GM23338 (cell line): ENCODE data around the gene KIAA1217. TPM values are rescaled to one million over a fixed set of nuclear protein-coding genes. Genes with fewer than 3 reads are reported as not detected.
A peak's percentile ranks its signal among the peaks of the same experiment; 100 is the strongest.

Experiments
- ATAC-seq: fragments of 200-7000 bp; cut with Tn5 transposase; 3 replicates; pipeline ENCODE4 v1.9.1; 2020
- DNase-seq: peaks from one replicate; pipeline ENCODE4 v3.0.0-alpha.2; 2015; ENCODE audit warnings: low spot score
- H2AFZ ChIP-seq: fragments of 200-600 bp; sonication (generic); 2 replicates; pipeline ENCODE4 v1.8.0; 2016; ENCODE audit warnings: antibody characterized with exemption, mild to moderate bottlenecking, moderate library complexity
- H3F3A ChIP-seq: fragments of 200-600 bp; sonication (generic); replicated peaks from 2 replicates; pipeline ENCODE4 v1.8.0; 2017; ENCODE audit warnings: antibody characterized with exemption, mixed run types, low read depth
- H3K27ac ChIP-seq: fragments of 200-600 bp; sonication (generic); 2 replicates; pipeline ENCODE4 v1.6.1; 2016; ENCODE audit warnings: low read depth
- H3K27me3 ChIP-seq: fragments of 200-600 bp; sonication (generic); 2 replicates; pipeline ENCODE4 v1.8.0; 2016; ENCODE audit warnings: mild to moderate bottlenecking, mixed run types, moderate library complexity; ENCODE audit not compliant: insufficient read depth
- H3K36me3 ChIP-seq: fragments of 200-600 bp; sonication (generic); 2 replicates; pipeline ENCODE4 v1.8.0; 2016; ENCODE audit warnings: mild to moderate bottlenecking; ENCODE audit not compliant: insufficient read depth
- H3K4me1 ChIP-seq: fragments of 200-600 bp; sonication (generic); 2 replicates; pipeline ENCODE4 v1.8.0; 2016; ENCODE audit warnings: mild to moderate bottlenecking, moderate library complexity; ENCODE audit not compliant: insufficient read depth
- H3K4me2 ChIP-seq: fragments of 200-600 bp; sonication (generic); 2 replicates; pipeline ENCODE4 v1.7.1; 2017; ENCODE audit warnings: mixed run types
- H3K4me3 ChIP-seq: fragments of 200-600 bp; sonication (generic); 2 replicates; pipeline ENCODE4 v1.6.1; 2016; ENCODE audit warnings: mixed run types
- H3K79me2 ChIP-seq: fragments of 200-600 bp; sonication (generic); replicated peaks from 2 replicates; pipeline ENCODE4 v1.8.0; 2017; ENCODE audit warnings: mild to moderate bottlenecking; ENCODE audit not compliant: insufficient read depth
- H3K9me2 ChIP-seq: fragments of 200-600 bp; sonication (generic); 2 replicates; pipeline ENCODE4 v1.8.0; 2017; ENCODE audit not compliant: insufficient read depth
- H4K20me1 ChIP-seq: fragments of 200-600 bp; sonication (generic); replicated peaks from 2 replicates; pipeline ENCODE4 v1.8.0; 2017; ENCODE audit warnings: mild to moderate bottlenecking; ENCODE audit not compliant: insufficient read depth
- H3K27ac Mint-ChIP-seq: 2 replicates; pipeline ENCODE4 v1.8.0; 2020; ENCODE audit warnings: inconsistent platforms, mild to moderate bottlenecking, moderate library complexity, mixed read lengths
- H3K27me3 Mint-ChIP-seq: 3 replicates; pipeline ENCODE4 v1.8.0; 2022; ENCODE audit warnings: low read depth, mild to moderate bottlenecking, moderate library complexity, mixed read lengths, inconsistent platforms; ENCODE audit not compliant: insufficient read depth, poor library complexity
- H3K36me3 Mint-ChIP-seq: 3 replicates; pipeline ENCODE4 v1.8.0; 2021; ENCODE audit warnings: low read depth, mild to moderate bottlenecking, inconsistent platforms, moderate library complexity, mixed read lengths
- H3K4me1 Mint-ChIP-seq: 3 replicates; pipeline ENCODE4 v1.8.0; 2020; ENCODE audit warnings: mild to moderate bottlenecking, inconsistent platforms, mixed read lengths
- H3K4me3 Mint-ChIP-seq: 3 replicates; pipeline ENCODE4 v1.8.0; 2021; ENCODE audit warnings: moderate library complexity, mild to moderate bottlenecking, inconsistent platforms, mixed read lengths
- H3K9me3 Mint-ChIP-seq: 3 replicates; pipeline ENCODE4 v1.8.0; 2020; ENCODE audit warnings: moderate library complexity, mild to moderate bottlenecking, inconsistent platforms, mixed read lengths
- CREB1 ChIP-seq: fragments of 250-450 bp; sonication (Bioruptor Pico); IDR thresholded peaks from 2 replicates; pipeline ENCODE4 v1.5.0; 2020; ENCODE audit warnings: low read depth, mild to moderate bottlenecking, moderate library complexity
- EZH2 ChIP-seq: fragments of 200-600 bp; sonication (generic); IDR thresholded peaks from one replicate; pipeline ENCODE4 v1.8.0; 2017; ENCODE audit warnings: antibody characterized with exemption, mild to moderate bottlenecking, low read depth; ENCODE audit not compliant: unreplicated experiment
- EZH2phosphoT487 ChIP-seq: fragments of 200-600 bp; sonication (generic); IDR thresholded peaks from one replicate; pipeline ENCODE4 v1.8.1; 2018; ENCODE audit warnings: antibody characterized with exemption; ENCODE audit not compliant: unreplicated experiment
- JUNB ChIP-seq: IDR thresholded peaks from one replicate; pipeline ENCODE4 v1.6.1; 2016; ENCODE audit warnings: antibody characterized with exemption; ENCODE audit not compliant: unreplicated experiment
- NANOG ChIP-seq: IDR thresholded peaks from 2 replicates; pipeline ENCODE4 v1.6.1; 2016; ENCODE audit warnings: antibody characterized with exemption, borderline replicate concordance
- POLR2AphosphoS5 ChIP-seq: IDR thresholded peaks from 2 replicates; pipeline ENCODE4 v1.6.1; 2016; ENCODE audit warnings: antibody characterized with exemption, low read depth
- STAT1 ChIP-seq: IDR thresholded peaks from one replicate; pipeline ENCODE4 v1.6.1; 2016; ENCODE audit warnings: antibody characterized with exemption; ENCODE audit not compliant: unreplicated experiment
- ZNF114 ChIP-seq: fragments of 250-450 bp; sonication (Bioruptor Pico); IDR thresholded peaks from 2 replicates; pipeline ENCODE4 v1.5.0; 2020; ENCODE audit warnings: mild to moderate bottlenecking, moderate library complexity
- ZNF331 ChIP-seq: fragments of 250-450 bp; sonication (Bioruptor Pico); IDR thresholded peaks from 2 replicates; pipeline ENCODE4 v1.5.0; 2020; ENCODE audit warnings: low read depth, mild to moderate bottlenecking, moderate library complexity
- polyA plus RNA-seq: library from polyadenylated mRNA; unstranded; fragments of >200 nt; fragmentation: Nextera tagmentation; extraction: Ambion mirVana; gene quantifications from 2 replicates; pipeline ENCODE4 v1.2.1, GENCODE V29; 2016
- total RNA-seq: library from RNA; depleted of rRNA; stranded (reverse); fragments of >200 nt; shearing (Covaris generic); gene quantifications from 2 replicates; pipeline ENCODE4 v1.2.3, GENCODE V29; 2014
- TF ChIP-seq, protein P1 (sequence below): fragments of 250-450 bp; sonication (Bioruptor Pico); IDR thresholded peaks from 2 replicates; pipeline ENCODE4 v1.5.0; 2020; ENCODE audit warnings: mild to moderate bottlenecking, moderate library complexity
- TF ChIP-seq, protein P2 (sequence below): IDR thresholded peaks from 2 replicates; pipeline ENCODE4 v1.6.1; 2016; ENCODE audit warnings: antibody characterized with exemption
- TF ChIP-seq, protein P3 (sequence below): IDR thresholded peaks from one replicate; pipeline ENCODE4 v1.6.1; 2018; ENCODE audit warnings: antibody characterized with exemption; ENCODE audit not compliant: unreplicated experiment
- TF ChIP-seq, protein P4 (sequence below), 2 experiments: fragments of 200-600 bp in 1 of 2; sonication (generic) in 1 of 2; conservative IDR thresholded peaks; 2 replicates each; pipeline versions ENCODE4 v1.5.1 to v1.6.1; 2016 to 2017; ENCODE audit warnings: antibody characterized with exemption in 2 of 2, low read depth in 2 of 2, mild to moderate bottlenecking in 2 of 2, moderate library complexity in 1 of 2

Gene KIAA1217
- total and polyA plus RNA-seq, 2 experiments from 2014 or later = 6.4 to 9.1 TPM

DNA sequence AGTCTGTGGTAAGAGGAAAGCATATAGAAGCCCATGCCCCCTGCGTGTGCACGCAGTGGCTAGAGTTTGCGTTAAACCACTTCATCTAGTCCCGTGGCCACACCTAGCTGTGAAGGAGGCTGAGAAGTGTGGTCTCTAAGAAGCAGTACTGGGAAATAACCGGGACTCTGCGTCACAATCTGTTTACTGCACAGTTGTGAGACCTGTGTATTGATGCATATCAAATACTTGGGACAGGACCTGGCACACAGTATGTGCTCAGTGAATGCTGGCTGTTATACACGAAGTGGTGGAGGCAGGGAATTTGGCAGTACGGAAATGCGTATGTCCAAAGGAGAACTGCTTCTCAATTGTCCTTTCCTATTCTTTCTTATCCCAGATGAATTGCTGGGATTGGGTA is 365.2 kb downstream of the KIAA1217 start:
- H3K4me3 Mint-ChIP-seq = no peak overlapping the region
- H3K4me1 Mint-ChIP-seq = peaks cover 12% of the 10 kb centered on the region
- no peak for ATAC-seq

More for the DNA sequence above, 365.2 kb downstream of the KIAA1217 start:
- no peaks in the 10 kb centered on the region for H3F3A ChIP-seq
- no peak overlapping the region for H3K4me2 ChIP-seq
- H3K4me3 ChIP-seq = no peak overlapping the region
- peaks cover 5% of the 10 kb centered on the region; the same call in 2 of the 3 replicates for H3K9me3 Mint-ChIP-seq
- no peak overlapping the region for H3K27ac ChIP-seq
- peak overlapping the region; percentile 16; the same call in 1 of the 2 replicates for H3K27ac Mint-ChIP-seq
- no peaks in the 10 kb centered on the region for H3K79me2 ChIP-seq
- no peak for DNase-seq
- no peaks in the 10 kb centered on the region for H3K9me2 ChIP-seq
- peaks cover 7% of the 10 kb centered on the region for H3K27me3 Mint-ChIP-seq
- no peaks in the 10 kb centered on the region for H4K20me1 ChIP-seq
- peak overlapping the region; percentile 11; the same call in 1 of the 2 replicates for H2AFZ ChIP-seq
- H3K36me3 Mint-ChIP-seq = no peaks in the 10 kb centered on the region; the same call in 2 of the 3 replicates
- H3K36me3 ChIP-seq = no peaks in the 10 kb centered on the region
- no peaks in the 10 kb centered on the region for H3K27me3 ChIP-seq
- TF ChIP-seq CREB1 (CRISPR knock-in tag) (no peak), POLR2AphosphoS5 (no peak), STAT1 (no peak), EZH2phosphoT487 (no peak), ZNF114 (CRISPR knock-in tag) (no peak), ZNF331 (CRISPR knock-in tag) (no peak), NANOG (no peak), JUNB (no peak), EZH2 (no peak)
- TF ChIP-seq, protein P1, sequence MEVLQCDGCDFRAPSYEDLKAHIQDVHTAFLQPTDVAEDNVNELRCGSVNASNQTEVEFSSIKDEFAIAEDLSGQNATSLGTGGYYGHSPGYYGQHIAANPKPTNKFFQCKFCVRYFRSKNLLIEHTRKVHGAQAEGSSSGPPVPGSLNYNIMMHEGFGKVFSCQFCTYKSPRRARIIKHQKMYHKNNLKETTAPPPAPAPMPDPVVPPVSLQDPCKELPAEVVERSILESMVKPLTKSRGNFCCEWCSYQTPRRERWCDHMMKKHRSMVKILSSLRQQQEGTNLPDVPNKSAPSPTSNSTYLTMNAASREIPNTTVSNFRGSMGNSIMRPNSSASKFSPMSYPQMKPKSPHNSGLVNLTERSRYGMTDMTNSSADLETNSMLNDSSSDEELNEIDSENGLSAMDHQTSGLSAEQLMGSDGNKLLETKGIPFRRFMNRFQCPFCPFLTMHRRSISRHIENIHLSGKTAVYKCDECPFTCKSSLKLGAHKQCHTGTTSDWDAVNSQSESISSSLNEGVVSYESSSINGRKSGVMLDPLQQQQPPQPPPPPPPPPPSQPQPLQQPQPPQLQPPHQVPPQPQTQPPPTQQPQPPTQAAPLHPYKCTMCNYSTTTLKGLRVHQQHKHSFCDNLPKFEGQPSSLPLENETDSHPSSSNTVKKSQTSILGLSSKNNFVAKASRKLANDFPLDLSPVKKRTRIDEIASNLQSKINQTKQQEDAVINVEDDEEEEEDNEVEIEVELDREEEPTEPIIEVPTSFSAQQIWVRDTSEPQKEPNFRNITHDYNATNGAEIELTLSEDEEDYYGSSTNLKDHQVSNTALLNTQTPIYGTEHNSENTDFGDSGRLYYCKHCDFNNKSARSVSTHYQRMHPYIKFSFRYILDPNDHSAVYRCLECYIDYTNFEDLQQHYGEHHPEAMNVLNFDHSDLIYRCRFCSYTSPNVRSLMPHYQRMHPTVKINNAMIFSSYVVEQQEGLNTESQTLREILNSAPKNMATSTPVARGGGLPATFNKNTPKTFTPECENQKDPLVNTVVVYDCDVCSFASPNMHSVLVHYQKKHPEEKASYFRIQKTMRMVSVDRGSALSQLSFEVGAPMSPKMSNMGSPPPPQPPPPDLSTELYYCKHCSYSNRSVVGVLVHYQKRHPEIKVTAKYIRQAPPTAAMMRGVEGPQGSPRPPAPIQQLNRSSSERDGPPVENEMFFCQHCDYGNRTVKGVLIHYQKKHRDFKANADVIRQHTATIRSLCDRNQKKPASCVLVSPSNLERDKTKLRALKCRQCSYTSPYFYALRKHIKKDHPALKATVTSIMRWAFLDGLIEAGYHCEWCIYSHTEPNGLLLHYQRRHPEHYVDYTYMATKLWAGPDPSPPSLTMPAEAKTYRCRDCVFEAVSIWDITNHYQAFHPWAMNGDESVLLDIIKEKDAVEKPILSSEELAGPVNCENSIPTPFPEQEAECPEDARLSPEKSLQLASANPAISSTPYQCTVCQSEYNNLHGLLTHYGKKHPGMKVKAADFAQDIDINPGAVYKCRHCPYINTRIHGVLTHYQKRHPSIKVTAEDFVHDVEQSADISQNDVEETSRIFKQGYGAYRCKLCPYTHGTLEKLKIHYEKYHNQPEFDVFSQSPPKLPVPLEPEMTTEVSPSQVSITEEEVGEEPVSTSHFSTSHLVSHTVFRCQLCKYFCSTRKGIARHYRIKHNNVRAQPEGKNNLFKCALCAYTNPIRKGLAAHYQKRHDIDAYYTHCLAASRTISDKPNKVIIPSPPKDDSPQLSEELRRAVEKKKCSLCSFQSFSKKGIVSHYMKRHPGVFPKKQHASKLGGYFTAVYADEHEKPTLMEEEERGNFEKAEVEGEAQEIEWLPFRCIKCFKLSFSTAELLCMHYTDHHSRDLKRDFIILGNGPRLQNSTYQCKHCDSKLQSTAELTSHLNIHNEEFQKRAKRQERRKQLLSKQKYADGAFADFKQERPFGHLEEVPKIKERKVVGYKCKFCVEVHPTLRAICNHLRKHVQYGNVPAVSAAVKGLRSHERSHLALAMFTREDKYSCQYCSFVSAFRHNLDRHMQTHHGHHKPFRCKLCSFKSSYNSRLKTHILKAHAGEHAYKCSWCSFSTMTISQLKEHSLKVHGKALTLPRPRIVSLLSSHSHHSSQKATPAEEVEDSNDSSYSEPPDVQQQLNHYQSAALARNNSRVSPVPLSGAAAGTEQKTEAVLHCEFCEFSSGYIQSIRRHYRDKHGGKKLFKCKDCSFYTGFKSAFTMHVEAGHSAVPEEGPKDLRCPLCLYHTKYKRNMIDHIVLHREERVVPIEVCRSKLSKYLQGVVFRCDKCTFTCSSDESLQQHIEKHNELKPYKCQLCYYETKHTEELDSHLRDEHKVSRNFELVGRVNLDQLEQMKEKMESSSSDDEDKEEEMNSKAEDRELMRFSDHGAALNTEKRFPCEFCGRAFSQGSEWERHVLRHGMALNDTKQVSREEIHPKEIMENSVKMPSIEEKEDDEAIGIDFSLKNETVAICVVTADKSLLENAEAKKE (CRISPR knock-in tag) = no peak
- TF ChIP-seq, protein P2, sequence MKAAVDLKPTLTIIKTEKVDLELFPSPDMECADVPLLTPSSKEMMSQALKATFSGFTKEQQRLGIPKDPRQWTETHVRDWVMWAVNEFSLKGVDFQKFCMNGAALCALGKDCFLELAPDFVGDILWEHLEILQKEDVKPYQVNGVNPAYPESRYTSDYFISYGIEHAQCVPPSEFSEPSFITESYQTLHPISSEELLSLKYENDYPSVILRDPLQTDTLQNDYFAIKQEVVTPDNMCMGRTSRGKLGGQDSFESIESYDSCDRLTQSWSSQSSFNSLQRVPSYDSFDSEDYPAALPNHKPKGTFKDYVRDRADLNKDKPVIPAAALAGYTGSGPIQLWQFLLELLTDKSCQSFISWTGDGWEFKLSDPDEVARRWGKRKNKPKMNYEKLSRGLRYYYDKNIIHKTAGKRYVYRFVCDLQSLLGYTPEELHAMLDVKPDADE = no peak
- TF ChIP-seq, protein P3, sequence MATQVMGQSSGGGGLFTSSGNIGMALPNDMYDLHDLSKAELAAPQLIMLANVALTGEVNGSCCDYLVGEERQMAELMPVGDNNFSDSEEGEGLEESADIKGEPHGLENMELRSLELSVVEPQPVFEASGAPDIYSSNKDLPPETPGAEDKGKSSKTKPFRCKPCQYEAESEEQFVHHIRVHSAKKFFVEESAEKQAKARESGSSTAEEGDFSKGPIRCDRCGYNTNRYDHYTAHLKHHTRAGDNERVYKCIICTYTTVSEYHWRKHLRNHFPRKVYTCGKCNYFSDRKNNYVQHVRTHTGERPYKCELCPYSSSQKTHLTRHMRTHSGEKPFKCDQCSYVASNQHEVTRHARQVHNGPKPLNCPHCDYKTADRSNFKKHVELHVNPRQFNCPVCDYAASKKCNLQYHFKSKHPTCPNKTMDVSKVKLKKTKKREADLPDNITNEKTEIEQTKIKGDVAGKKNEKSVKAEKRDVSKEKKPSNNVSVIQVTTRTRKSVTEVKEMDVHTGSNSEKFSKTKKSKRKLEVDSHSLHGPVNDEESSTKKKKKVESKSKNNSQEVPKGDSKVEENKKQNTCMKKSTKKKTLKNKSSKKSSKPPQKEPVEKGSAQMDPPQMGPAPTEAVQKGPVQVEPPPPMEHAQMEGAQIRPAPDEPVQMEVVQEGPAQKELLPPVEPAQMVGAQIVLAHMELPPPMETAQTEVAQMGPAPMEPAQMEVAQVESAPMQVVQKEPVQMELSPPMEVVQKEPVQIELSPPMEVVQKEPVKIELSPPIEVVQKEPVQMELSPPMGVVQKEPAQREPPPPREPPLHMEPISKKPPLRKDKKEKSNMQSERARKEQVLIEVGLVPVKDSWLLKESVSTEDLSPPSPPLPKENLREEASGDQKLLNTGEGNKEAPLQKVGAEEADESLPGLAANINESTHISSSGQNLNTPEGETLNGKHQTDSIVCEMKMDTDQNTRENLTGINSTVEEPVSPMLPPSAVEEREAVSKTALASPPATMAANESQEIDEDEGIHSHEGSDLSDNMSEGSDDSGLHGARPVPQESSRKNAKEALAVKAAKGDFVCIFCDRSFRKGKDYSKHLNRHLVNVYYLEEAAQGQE = no peak
- TF ChIP-seq, protein P4, sequence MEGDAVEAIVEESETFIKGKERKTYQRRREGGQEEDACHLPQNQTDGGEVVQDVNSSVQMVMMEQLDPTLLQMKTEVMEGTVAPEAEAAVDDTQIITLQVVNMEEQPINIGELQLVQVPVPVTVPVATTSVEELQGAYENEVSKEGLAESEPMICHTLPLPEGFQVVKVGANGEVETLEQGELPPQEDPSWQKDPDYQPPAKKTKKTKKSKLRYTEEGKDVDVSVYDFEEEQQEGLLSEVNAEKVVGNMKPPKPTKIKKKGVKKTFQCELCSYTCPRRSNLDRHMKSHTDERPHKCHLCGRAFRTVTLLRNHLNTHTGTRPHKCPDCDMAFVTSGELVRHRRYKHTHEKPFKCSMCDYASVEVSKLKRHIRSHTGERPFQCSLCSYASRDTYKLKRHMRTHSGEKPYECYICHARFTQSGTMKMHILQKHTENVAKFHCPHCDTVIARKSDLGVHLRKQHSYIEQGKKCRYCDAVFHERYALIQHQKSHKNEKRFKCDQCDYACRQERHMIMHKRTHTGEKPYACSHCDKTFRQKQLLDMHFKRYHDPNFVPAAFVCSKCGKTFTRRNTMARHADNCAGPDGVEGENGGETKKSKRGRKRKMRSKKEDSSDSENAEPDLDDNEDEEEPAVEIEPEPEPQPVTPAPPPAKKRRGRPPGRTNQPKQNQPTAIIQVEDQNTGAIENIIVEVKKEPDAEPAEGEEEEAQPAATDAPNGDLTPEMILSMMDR (conservative IDR thresholded peaks at IDR 0.05; ENCODE audit: low read depth in 2 of 2) = no peak
- H3K4me1 ChIP-seq = no peaks in the 10 kb centered on the region
